GM12878 (cell line): ENCODE results near the gene NCOA4. TPM values are rescaled to one million over a fixed set of nuclear protein-coding genes. Genes with fewer than 3 reads are reported as not detected.

ENCODE experiments used
- ATAC-seq: fragments of 200-7000 bp; cut with Tn5 transposase; 3 replicates; pipeline ENCODE4 v1.9.1; 2020; ENCODE audit warnings: mild to moderate bottlenecking, moderate library complexity
- BruUV-seq: library from RNA; stranded (reverse); fragments of 400-500 nt; replicated peaks from 2 replicates; lab custom pipeline; 2021; lab: Mats Ljungman, UMichigan
- CTCF ChIA-PET: fragments of 300-600 bp; sonication (Branson Sonifier 250); formaldehyde crosslinking; extraction: SDS; loops from one replicate; lab custom pipeline; 2021; ENCODE audit warnings: inconsistent platforms; lab: Yijun Ruan, JAX
- POLR2A ChIA-PET: fragments of 350-600 bp; formaldehyde crosslinking; extraction: SDS; loops from one replicate; lab custom pipeline; 2021; ENCODE audit warnings: inconsistent platforms; lab: Charles Lee
- RAD21 ChIA-PET: fragments of 300-600 bp; sonication (Branson Sonifier 250); formaldehyde crosslinking; loops from one replicate; lab custom pipeline; 2023; ENCODE audit warnings: antibody characterized with exemption; ENCODE audit not compliant: unreplicated experiment; lab: Charles Lee
- SMC1A ChIA-PET: fragments of 300-600 bp; sonication (Branson Sonifier 250); formaldehyde crosslinking; loops from one replicate; lab custom pipeline; 2023; ENCODE audit not compliant: unreplicated experiment, uncharacterized antibody; lab: Charles Lee
- DNase-seq: peaks from one replicate; pipeline ENCODE4 v3.0.0-alpha.2; 2011; ENCODE audit warnings: low read depth, low spot score
- FAIRE-seq: peaks from 3 replicates; lab custom pipeline; 2011; peaks lifted over from hg19 to GRCh38; lab: Jason Lieb, UNC
- H2AFZ ChIP-seq: 2 replicates; pipeline ENCODE4 v1.6.0; 2011; ENCODE audit warnings: low read depth, low read length, control low read depth; ENCODE audit not compliant: control insufficient read depth
- H3K27ac ChIP-seq: 2 replicates; pipeline ENCODE4 v1.5.1; 2011; ENCODE audit warnings: control low read depth; ENCODE audit not compliant: control insufficient read depth, insufficient read depth
- H3K27me3 ChIP-seq, 2 experiments: replicated peaks in 1 of 2; 2 replicates each; pipeline versions ENCODE4 v1.6.0 to v1.6.1; 2011; ENCODE audit warnings: low read length in 1 of 2; ENCODE audit not compliant: control insufficient read depth in 2 of 2, insufficient read depth in 2 of 2
- H3K36me3 ChIP-seq, 2 experiments: 2 replicates each; pipeline ENCODE4 v1.5.1; 2011; ENCODE audit warnings: low read length in 1 of 2; ENCODE audit not compliant: control insufficient read depth in 2 of 2, insufficient read depth in 2 of 2
- H3K4me1 ChIP-seq: 2 replicates; pipeline ENCODE4 v1.6.1; 2011; ENCODE audit warnings: mild to moderate bottlenecking, low read length, moderate library complexity, mixed read lengths; ENCODE audit not compliant: control insufficient read depth, insufficient read depth
- H3K4me2 ChIP-seq: 2 replicates; pipeline ENCODE4 v1.6.0; 2011; ENCODE audit warnings: control low read depth; ENCODE audit not compliant: control insufficient read depth, insufficient read depth
- H3K4me3 ChIP-seq: fragments of 200-600 bp; sonication (generic); 2 replicates; pipeline ENCODE4 v1.5.1; 2016
- H3K79me2 ChIP-seq: 2 replicates; pipeline ENCODE4 v1.6.0; 2011; ENCODE audit warnings: low read length; ENCODE audit not compliant: control insufficient read depth, insufficient read depth
- H3K9ac ChIP-seq: 2 replicates; pipeline ENCODE4 v1.8.0; 2011; ENCODE audit warnings: low read length, control low read depth, mixed read lengths; ENCODE audit not compliant: control insufficient read depth, insufficient read depth
- H3K9me3 ChIP-seq: replicated peaks from 3 replicates; pipeline ENCODE4 v1.5.1; 2011; ENCODE audit warnings: mild to moderate bottlenecking, low read length; ENCODE audit not compliant: control insufficient read depth, insufficient read depth
- H4K20me1 ChIP-seq: 2 replicates; pipeline ENCODE4 v1.6.0; 2011; ENCODE audit not compliant: control insufficient read depth, insufficient read depth
- IKZF1 ChIP-seq: fragments of 450-650 bp; conservative IDR thresholded peaks from 2 replicates; pipeline ENCODE4 v1.6.1; 2017; ENCODE audit warnings: antibody characterized with exemption, mild to moderate bottlenecking
- IRF4 ChIP-seq: IDR thresholded peaks from 2 replicates; pipeline ENCODE4 v1.6.1; 2011; ENCODE audit warnings: low read depth, low read length
- LARP7 ChIP-seq: fragments of 450-650 bp; IDR thresholded peaks from 2 replicates; pipeline ENCODE4 v1.6.1; 2017; ENCODE audit warnings: mild to moderate bottlenecking
- MEF2B ChIP-seq: fragments of 450-650 bp; IDR thresholded peaks from 2 replicates; pipeline ENCODE4 v1.6.1; 2018; ENCODE audit warnings: mild to moderate bottlenecking, moderate library complexity; ENCODE audit not compliant: partially characterized antibody, poor library complexity, severe bottlenecking
- NR2F1 ChIP-seq: fragments of 450-650 bp; conservative IDR thresholded peaks from 2 replicates; pipeline ENCODE4 v1.6.1; 2017; ENCODE audit warnings: mild to moderate bottlenecking
- PAX8 ChIP-seq: fragments of 450-650 bp; IDR thresholded peaks from 2 replicates; pipeline ENCODE4 v1.6.1; 2017; ENCODE audit warnings: mild to moderate bottlenecking, moderate library complexity
- SP1 ChIP-seq: IDR thresholded peaks from one replicate; pipeline ENCODE4 v1.6.1; 2011; ENCODE audit warnings: low read depth, low read length
- SREBF1 ChIP-seq: IDR thresholded peaks from 2 replicates; pipeline ENCODE4 v1.6.1; 2012; ENCODE audit warnings: mild to moderate bottlenecking, low read length
- STAT3 ChIP-seq: IDR thresholded peaks from 2 replicates; pipeline ENCODE4 v1.6.1; 2011; ENCODE audit warnings: low read depth, low read length, improper control_type of control experiment
- TBL1XR1 ChIP-seq: IDR thresholded peaks from 2 replicates; pipeline ENCODE4 v1.6.1; 2012; ENCODE audit warnings: low read depth, low read length, improper control_type of control experiment
- YBX1 ChIP-seq: fragments of 450-650 bp; IDR thresholded peaks from 2 replicates; pipeline ENCODE4 v1.6.1; 2016; ENCODE audit warnings: antibody characterized with exemption
- ZNF622 ChIP-seq: fragments of 450-650 bp; IDR thresholded peaks from 2 replicates; pipeline ENCODE4 v1.6.1; 2017; ENCODE audit warnings: mild to moderate bottlenecking, inconsistent platforms
- WGBS: methylation state at CpG from one replicate; pipeline ENCODE4 v1.1.6; 2016; ENCODE audit warnings: low lambda C conversion rate; ENCODE audit not compliant: insufficient replicate concordance, insufficient coverage; ENCODE audit errors: missing lambda C conversion rate; 5-methylcytosine and 5-hydroxymethylcytosine counted together
- in situ Hi-C: fragments of 300-500 bp; cut with MboI; formaldehyde crosslinking; loops from 9 replicates; pipeline ENCODE4 v1.14.3; 2018; ENCODE audit warnings: mixed read lengths
- intact Hi-C: fragments of 100-400 bp; cut with micrococcal nuclease; formaldehyde crosslinking; loops from one replicate; pipeline ENCODE4 v1.14.2; 2022; ENCODE audit not compliant: unreplicated experiment
- polyA plus RNA-seq, 11 experiments: library from polyadenylated mRNA; depleted of rRNA in 4 of 11; unstranded in 6 of 11; stranded (reverse) in 5 of 11; fragments of >200 nt; fragmentation: Nextera tagmentation in 4 of 11; fragmentation: Illumina TruSeq in 1 of 11; extraction: Ambion mirVana in 4 of 11; extraction: Trizol in 1 of 11; gene quantifications; 1 replicate in 1 of 11; 2 replicates in 10 of 11; pipeline versions ENCODE4 v1.2.1 to v1.2.3, GENCODE V29; 2011 to 2016; ENCODE audit warnings: inconsistent platforms in 2 of 11, missing spikeins in 2 of 11, low read depth in 1 of 11
- total RNA-seq, 4 experiments: library from RNA; depleted of rRNA in 3 of 4; stranded (reverse); fragments of >200 nt in 3 of 4; fragmentation: Illumina TruSeq in 1 of 4; extraction: Trizol in 1 of 4; gene quantifications; 2 replicates each; pipeline versions ENCODE4 v1.2.1 to v1.2.3, GENCODE V29; 2013 to 2021

NCOA4 gene
- total and polyA plus RNA-seq, 10 of the 15 experiments (the other 5 are each of a cell fraction or from before 2014, with no cell fraction given) = 57.5 to 119 (median 100) TPM

DNA sequence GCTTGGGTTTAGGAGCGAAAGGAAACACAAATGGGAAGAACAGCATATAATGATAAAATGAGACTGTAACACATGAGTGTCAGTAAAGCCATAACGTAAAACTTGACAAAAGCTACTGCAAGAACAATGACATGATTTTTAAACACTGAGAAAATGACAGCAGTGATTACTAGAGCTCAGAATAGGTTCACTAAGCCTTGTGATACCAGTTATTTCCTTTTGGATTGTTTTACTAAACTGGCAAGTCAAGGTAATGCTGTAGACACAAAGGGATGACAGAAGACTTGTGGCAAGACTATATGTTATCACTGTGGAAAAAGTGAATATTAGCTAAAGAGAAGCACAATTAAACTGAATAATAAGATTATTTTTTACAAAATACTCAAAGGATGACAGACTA is 12.7 kb downstream of the NCOA4 start:
- BruUV-seq = no TSS peak
- WGBS = 95% methylated on average over 2 of the region's 2 CpGs
- no peak for DNase-seq
- H4K20me1 ChIP-seq = no peaks in the 10 kb centered on the region; the same call in 1 of the 2 replicates
- no peaks in the 10 kb centered on the region for H3K9me3 ChIP-seq
- no peak overlapping the region for H3K4me3 ChIP-seq
- POLR2A ChIA-PET = interaction anchor here (0.6 kb wide), 1 partner anchor 590 kb away, joined by 3 read pairs; no protein-coding TSS in a partner anchor
- H3K36me3 ChIP-seq = peaks cover 7 to 26% of the 10 kb centered on the region in 2 experiments
- H3K9ac ChIP-seq = no peak overlapping the region
- peaks cover 61% of the 10 kb centered on the region for H3K79me2 ChIP-seq
- no peak overlapping the region for H3K4me2 ChIP-seq
- H3K27me3 ChIP-seq = no peaks in the 10 kb centered on the region
- no peak overlapping the region for H2AFZ ChIP-seq
- CTCF ChIA-PET = interaction anchor here (0.9 to 6.7 kb wide), 3 partner anchors 8 to 767 kb away, joined by 3 to 60 read pairs (median 3); partner anchors contain the start of gene NCOA4
- H3K27ac ChIP-seq = no peak overlapping the region
- ATAC-seq = no peak
- no peak for FAIRE-seq
- RAD21 ChIA-PET = interaction anchor here (1.0 to 1.7 kb wide), 2 partner anchors 9 to 767 kb away, joined by 3 read pairs; no protein-coding TSS in a partner anchor
- TF ChIP-seq TBL1XR1 = no peak
- no peak for TF ChIP-seq ZNF622
- in situ Hi-C loops (no loop called here), intact Hi-C loops (no loop called here)
- SMC1A ChIA-PET = interaction anchor here (1.2 to 3.2 kb wide), 4 partner anchors 11 to 783 kb away, joined by 3 to 12 read pairs (median 5); no protein-coding TSS in a partner anchor
- peaks cover 7% of the 10 kb centered on the region for H3K4me1 ChIP-seq

DNA sequence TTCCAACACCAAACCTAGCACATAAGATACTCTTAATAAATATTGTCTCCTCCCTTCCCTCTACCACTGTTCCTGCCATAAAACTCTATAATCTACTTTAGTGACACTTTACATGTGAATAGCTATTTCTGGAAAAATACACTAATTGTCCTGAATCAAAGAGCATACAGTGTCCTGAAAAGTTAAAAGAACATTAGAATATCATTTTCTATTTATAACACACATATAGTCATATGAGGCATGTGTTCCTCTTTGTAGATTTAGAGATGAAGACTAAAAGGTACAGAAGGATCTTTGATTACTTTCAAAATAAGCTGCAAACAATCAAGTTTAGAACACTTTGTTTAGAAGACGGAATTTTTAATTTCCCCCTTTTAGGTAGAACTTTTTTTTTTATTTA is 13.6 kb downstream of the NCOA4 start:
- H3K4me1 ChIP-seq = peaks cover 7% of the 10 kb centered on the region
- RAD21 ChIA-PET = interaction anchor here (1.7 kb wide), 1 partner anchor 10 kb away, joined by 3 read pairs; no protein-coding TSS in a partner anchor
- no peak for DNase-seq
- H3K9ac ChIP-seq = no peak overlapping the region
- CTCF ChIA-PET = interaction anchor here (6.7 kb wide), 1 partner anchor 11 kb away, joined by 60 read pairs; the partner anchor contains the start of gene NCOA4
- no peak overlapping the region for H3K4me2 ChIP-seq
- no peaks in the 10 kb centered on the region for H3K9me3 ChIP-seq
- SMC1A ChIA-PET = interaction anchor here (1.0 to 3.2 kb wide), 5 partner anchors 10 to 1013 kb away, joined by 3 to 12 read pairs (median 3); no protein-coding TSS in a partner anchor
- TF ChIP-seq PAX8 (no peak), MEF2B (no peak), TBL1XR1 (no peak), YBX1 (no peak), ZNF622 (no peak), STAT3 (no peak), SREBF1 (no peak), SP1 (no peak), IRF4 (no peak), IKZF1 (no peak), LARP7 (no peak), NR2F1 (no peak)
- H3K27me3 ChIP-seq = no peaks in the 10 kb centered on the region
- intact Hi-C loops = no loop called here
- no peak overlapping the region for H3K4me3 ChIP-seq
- FAIRE-seq = no peak
- WGBS = 95% methylated on average over 1 of the region's 1 CpG
- no peak for ATAC-seq
- H3K79me2 ChIP-seq = peaks cover 53% of the 10 kb centered on the region
- in situ Hi-C loops = no loop called here
- H3K27ac ChIP-seq = no peak overlapping the region
- H2AFZ ChIP-seq = no peak overlapping the region
- no peaks in the 10 kb centered on the region; the same call in 1 of the 2 replicates for H4K20me1 ChIP-seq
- POLR2A ChIA-PET = interaction anchor here (0.9 kb wide), 1 partner anchor 12 kb away, joined by 3 read pairs; no protein-coding TSS in a partner anchor
- BruUV-seq = no TSS peak
- H3K36me3 ChIP-seq = peaks cover 8 to 28% of the 10 kb centered on the region in 2 experiments
